ENCODE results near the gene RIMBP2.
A peak's percentile ranks its signal among the peaks of the same experiment; 100 is the strongest.

Gene RIMBP2

GRCh38 chr12:130398100-130398848 is 317.8 kb downstream of the RIMBP2 start:
- no peak for DNase-seq

GRCh38 chr12:130396667-130397066 is 319.4 kb downstream of the RIMBP2 start:
- no peak for DNase-seq

GRCh38 chr12:130394906-130395305 is 321.2 kb downstream of the RIMBP2 start:
- DNase-seq: no peak

- no peak for DNase-seq
Measured at GRCh38 chr12:130391186-130391585, 324.9 kb downstream of the RIMBP2 start.

- DNase-seq: no peak
Measured at GRCh38 chr12:130385193-130385592, 330.9 kb downstream of the RIMBP2 start.

- no peak for DNase-seq
Measured at GRCh38 chr12:130384234-130384633, 331.9 kb downstream of the RIMBP2 start.

GRCh38 chr12:130382818-130383217 is 333.3 kb downstream of the RIMBP2 start:
- DNase-seq: no peak

GRCh38 chr12:130375296-130376287 is 340.5 kb downstream of the RIMBP2 start:
- DNase-seq: peak; percentile 0

- DNase-seq: no peak
Measured at GRCh38 chr12:130374083-130374482, 342.0 kb downstream of the RIMBP2 start.

- DNase-seq: no peak
Measured at GRCh38 chr12:130372936-130373335, 343.2 kb downstream of the RIMBP2 start.

GRCh38 chr12:130371296-130371695 is 344.8 kb downstream of the RIMBP2 start:
- no peak for DNase-seq

- no peak for DNase-seq
Measured at GRCh38 chr12:130369816-130370215, 346.3 kb downstream of the RIMBP2 start.

- no peak for DNase-seq
Measured at GRCh38 chr12:130367523-130367922, 348.6 kb downstream of the RIMBP2 start.

- DNase-seq: no peak
Measured at GRCh38 chr12:130367003-130367402, 349.1 kb downstream of the RIMBP2 start.

GRCh38 chr12:130366159-130366558 is 349.9 kb downstream of the RIMBP2 start:
- DNase-seq: no peak

- no peak for DNase-seq
Measured at GRCh38 chr12:130364578-130364977, 351.5 kb downstream of the RIMBP2 start.

- DNase-seq: no peak
Measured at GRCh38 chr12:130362060-130362459, 354.0 kb downstream of the RIMBP2 start.

GRCh38 chr12:130357729-130358330 is 358.3 kb downstream of the RIMBP2 start:
- DNase-seq: no peak

- no peak for DNase-seq
Measured at GRCh38 chr12:130357241-130357640, 358.9 kb downstream of the RIMBP2 start.

- no peak for DNase-seq
Measured at GRCh38 chr12:130356222-130356621, 359.9 kb downstream of the RIMBP2 start.

- no peak for DNase-seq
Measured at GRCh38 chr12:130354407-130354806, 361.7 kb downstream of the RIMBP2 start.

- DNase-seq: no peak
Measured at GRCh38 chr12:130353081-130353480, 363.0 kb downstream of the RIMBP2 start.

- no peak for DNase-seq
Measured at GRCh38 chr12:130351326-130351725, 364.8 kb downstream of the RIMBP2 start.

Measured in DMS 273 treated with DMSO at 0.1 percent for 48 hours (cell line).